IMR-90 (cell line): ENCODE measurements around the gene SERPINA10. TPM values are rescaled to one million over a fixed set of nuclear protein-coding genes. Genes with fewer than 3 reads are reported as not detected.

Source experiments
- ATAC-seq: fragments of 200-7000 bp; cut with Tn5 transposase; 2 replicates; pipeline ENCODE4 v1.9.1; 2020; ENCODE audit warnings: low read depth, mild to moderate bottlenecking, moderate library complexity
- BruUV-seq: library from RNA; stranded (reverse); fragments of 400-500 nt; replicated peaks from 2 replicates; lab custom pipeline; 2021; lab: Mats Ljungman, UMichigan
- CTCF ChIA-PET: fragments of 300-600 bp; formaldehyde crosslinking; extraction: SDS; loops from one replicate; lab custom pipeline; 2021; ENCODE audit warnings: antibody characterized with exemption; lab: Yijun Ruan, JAX
- POLR2A ChIA-PET: fragments of 300-600 bp; sonication (Branson Sonifier 250); formaldehyde crosslinking; loops from one replicate; lab custom pipeline; 2022; ENCODE audit warnings: antibody characterized with exemption; ENCODE audit not compliant: unreplicated experiment; lab: Charles Lee
- DNase-seq: peaks from one replicate; pipeline ENCODE4 v3.0.0; 2013
- H2AFZ ChIP-seq: replicated peaks from 2 replicates; pipeline ENCODE3; 2013; ENCODE audit warnings: low read length, mild to moderate bottlenecking; ENCODE audit not compliant: poor library complexity
- H2AK5ac ChIP-seq: 2 replicates; pipeline ENCODE4 v1.6.1; 2013; ENCODE audit warnings: low read depth, low read length, inconsistent platforms
- H2AK9ac ChIP-seq: replicated peaks from 2 replicates; pipeline ENCODE3; 2013; ENCODE audit warnings: mild to moderate bottlenecking, low read depth, low read length, moderate library complexity; ENCODE audit not compliant: poor library complexity
- H2BK120ac ChIP-seq: 2 replicates; pipeline ENCODE4 v1.6.1; 2013; ENCODE audit warnings: low read depth, low read length, inconsistent platforms
- H2BK15ac ChIP-seq: 3 replicates; pipeline ENCODE4 v1.6.1; 2013; ENCODE audit warnings: low read depth, low read length, inconsistent platforms
- H2BK20ac ChIP-seq: 2 replicates; pipeline ENCODE4 v1.6.1; 2013; ENCODE audit warnings: low read depth, mild to moderate bottlenecking, inconsistent platforms, low read length, moderate library complexity
- H2BK5ac ChIP-seq: 2 replicates; pipeline ENCODE4 v1.6.1; 2013; ENCODE audit warnings: mild to moderate bottlenecking, low read depth, low read length, inconsistent platforms; ENCODE audit not compliant: poor library complexity, severe bottlenecking
- H3K14ac ChIP-seq: replicated peaks from 2 replicates; pipeline ENCODE4 v1.6.1; 2013; ENCODE audit warnings: low read depth, low read length, inconsistent platforms
- H3K18ac ChIP-seq: 2 replicates; pipeline ENCODE4 v1.6.1; 2013; ENCODE audit warnings: low read depth, low read length, control low read depth
- H3K23ac ChIP-seq: 2 replicates; pipeline ENCODE4 v1.6.1; 2013; ENCODE audit warnings: low read depth, low read length, inconsistent platforms
- H3K27ac ChIP-seq: 2 replicates; pipeline ENCODE4 v1.5.1; 2013; ENCODE audit warnings: mild to moderate bottlenecking, control low read depth, low read length; ENCODE audit not compliant: insufficient read depth
- H3K27me3 ChIP-seq: 2 replicates; pipeline ENCODE4 v1.6.1; 2013; ENCODE audit warnings: low read length; ENCODE audit not compliant: control insufficient read depth, insufficient read depth
- H3K36me3 ChIP-seq: 2 replicates; pipeline ENCODE4 v1.6.1; 2013; ENCODE audit warnings: low read length, mixed read lengths; ENCODE audit not compliant: control insufficient read depth, insufficient read depth
- H3K4ac ChIP-seq: 2 replicates; pipeline ENCODE4 v1.6.1; 2013; ENCODE audit warnings: low read depth, low read length, inconsistent platforms
- H3K4me1 ChIP-seq: 2 replicates; pipeline ENCODE4 v1.6.1; 2013; ENCODE audit warnings: low read length, mixed read lengths; ENCODE audit not compliant: control insufficient read depth, insufficient read depth
- H3K4me2 ChIP-seq: 2 replicates; pipeline ENCODE4 v1.6.1; 2013; ENCODE audit warnings: low read depth, mild to moderate bottlenecking, control low read depth, low read length, moderate library complexity
- H3K4me3 ChIP-seq: 2 replicates; pipeline ENCODE4 v1.5.1; 2013; ENCODE audit warnings: low read depth, mild to moderate bottlenecking, control low read depth, low read length, moderate library complexity; ENCODE audit not compliant: insufficient read depth
- H3K56ac ChIP-seq: 2 replicates; pipeline ENCODE4 v1.6.1; 2013; ENCODE audit warnings: low read length, inconsistent platforms; ENCODE audit not compliant: insufficient read depth; ENCODE audit errors: extremely low read depth
- H3K79me1 ChIP-seq, 2 experiments: 2 replicates each; pipeline ENCODE4 v1.6.1; 2013; ENCODE audit warnings: low read length in 2 of 2, inconsistent platforms in 1 of 2, low read depth in 1 of 2
- H3K9ac ChIP-seq: 2 replicates; pipeline ENCODE4 v1.6.1; 2013; ENCODE audit warnings: low read depth, low read length, control low read depth
- H3K9me1 ChIP-seq: 2 replicates; pipeline ENCODE4 v1.6.1; 2013; ENCODE audit warnings: low read length, inconsistent platforms; ENCODE audit not compliant: insufficient read depth
- H3K9me3 ChIP-seq: 2 replicates; pipeline ENCODE4 v1.6.1; 2013; ENCODE audit warnings: low read length; ENCODE audit not compliant: control insufficient read depth, insufficient read depth
- H4K20me1 ChIP-seq: 2 replicates; pipeline ENCODE4 v1.6.1; 2013; ENCODE audit warnings: low read length, inconsistent platforms; ENCODE audit not compliant: insufficient read depth
- H4K5ac ChIP-seq: 2 replicates; pipeline ENCODE4 v1.6.1; 2013; ENCODE audit warnings: mild to moderate bottlenecking, low read depth, low read length, control low read depth
- H4K8ac ChIP-seq, 2 experiments: 2 replicates each; pipeline ENCODE4 v1.6.1; 2013; ENCODE audit warnings: low read depth in 2 of 2, low read length in 2 of 2, control low read depth in 1 of 2, inconsistent platforms in 1 of 2
- H4K91ac ChIP-seq: 2 replicates; pipeline ENCODE4 v1.6.1; 2013; ENCODE audit warnings: low read depth, low read length, inconsistent platforms; ENCODE audit not compliant: insufficient read depth
- BHLHE40 ChIP-seq: fragments of 150-350 bp; IDR thresholded peaks from 2 replicates; pipeline ENCODE4 v1.6.1; 2016; ENCODE audit warnings: mild to moderate bottlenecking, low read depth, low read length
- CEBPB ChIP-seq: IDR thresholded peaks from 2 replicates; pipeline ENCODE4 v1.6.1; 2012; ENCODE audit warnings: low read depth, low read length, improper control_type of control experiment
- CHD1 ChIP-seq: IDR thresholded peaks from 2 replicates; pipeline ENCODE4 v1.6.1; 2012; ENCODE audit warnings: low read depth, low read length, improper control_type of control experiment
- FOS ChIP-seq: fragments of 150-350 bp; IDR thresholded peaks from 2 replicates; pipeline ENCODE4 v1.6.1; 2016; ENCODE audit warnings: low read depth, low read length
- MAZ ChIP-seq: IDR thresholded peaks from 2 replicates; pipeline ENCODE4 v1.6.1; 2012; ENCODE audit warnings: low read depth, mild to moderate bottlenecking, low read length, improper control_type of control experiment, moderate library complexity, borderline replicate concordance
- MXI1 ChIP-seq: IDR thresholded peaks from 2 replicates; pipeline ENCODE4 v1.6.1; 2012; ENCODE audit warnings: low read depth, mild to moderate bottlenecking, low read length, moderate library complexity, borderline replicate concordance
- NFE2L2 ChIP-seq: fragments of 150-350 bp; IDR thresholded peaks from 2 replicates; pipeline ENCODE4 v1.6.1; 2016; ENCODE audit warnings: low read depth, mild to moderate bottlenecking, low read length
- POLR2A ChIP-seq: IDR thresholded peaks from 2 replicates; pipeline ENCODE4 v1.6.1; 2012; ENCODE audit warnings: mild to moderate bottlenecking, low read depth, low read length
- RFX5 ChIP-seq: IDR thresholded peaks from 2 replicates; pipeline ENCODE4 v1.8.0; 2012; ENCODE audit warnings: low read depth, mild to moderate bottlenecking, low read length, moderate library complexity
- SMC3 ChIP-seq: fragments of 150-350 bp; IDR thresholded peaks from 2 replicates; pipeline ENCODE4 v1.6.1; 2016; ENCODE audit warnings: low read depth, mild to moderate bottlenecking, antibody characterized with exemption, low read length, moderate library complexity
- WGBS, 2 experiments: methylation state at CpG; one replicate each; pipeline versions ENCODE4 v1.1.5 to v1.1.7; 2013; ENCODE audit warnings: missing lambda C conversion rate in 2 of 2; ENCODE audit not compliant: insufficient read length in 1 of 2; ENCODE audit errors: extremely low coverage in 2 of 2; 5-methylcytosine and 5-hydroxymethylcytosine counted together
- dilution Hi-C: fragments of 300-500 bp; cut with HindIII; formaldehyde crosslinking; loops from one replicate; pipeline ENCODE4 v1.14.3; 2018; ENCODE audit warnings: low sequenced_read_pairs; ENCODE audit not compliant: unreplicated experiment
- in situ Hi-C: fragments of 300-500 bp; cut with MboI; formaldehyde crosslinking; loops from 3 replicates; pipeline ENCODE4 v1.14.3; 2019; ENCODE audit warnings: low sequenced_read_pairs, inconsistent platforms, mixed read lengths
- intact Hi-C: fragments of 100-400 bp; cut with micrococcal nuclease; formaldehyde crosslinking; loops from 2 replicates; pipeline ENCODE4 v1.10.0; 2022
- polyA plus RNA-seq, 3 experiments: library from polyadenylated mRNA; depleted of rRNA; stranded (reverse); fragments of >200 nt; gene quantifications; 2 replicates each; pipeline ENCODE4 v1.2.3, GENCODE V29; 2012; ENCODE audit warnings: low replicate concordance in 1 of 3
- total RNA-seq: library from RNA; depleted of rRNA; stranded (reverse); fragments of >200 nt; gene quantifications from 2 replicates; pipeline ENCODE4 v1.2.3, GENCODE V29; 2012
- TF ChIP-seq, protein P1 (sequence below): conservative IDR thresholded peaks from 2 replicates; pipeline ENCODE4 v1.5.1; 2012; ENCODE audit warnings: mild to moderate bottlenecking, low read depth, low read length, improper control_type of control experiment
- TF ChIP-seq, protein P2 (sequence below): fragments of 150-350 bp; IDR thresholded peaks from 2 replicates; pipeline ENCODE4 v1.6.1; 2017; ENCODE audit warnings: mild to moderate bottlenecking, antibody characterized with exemption, low read length, low read depth

Gene SERPINA10
- total and polyA plus RNA-seq, 2 of the 4 experiments (the other 2 are of a cell fraction), result not detected

DNA sequence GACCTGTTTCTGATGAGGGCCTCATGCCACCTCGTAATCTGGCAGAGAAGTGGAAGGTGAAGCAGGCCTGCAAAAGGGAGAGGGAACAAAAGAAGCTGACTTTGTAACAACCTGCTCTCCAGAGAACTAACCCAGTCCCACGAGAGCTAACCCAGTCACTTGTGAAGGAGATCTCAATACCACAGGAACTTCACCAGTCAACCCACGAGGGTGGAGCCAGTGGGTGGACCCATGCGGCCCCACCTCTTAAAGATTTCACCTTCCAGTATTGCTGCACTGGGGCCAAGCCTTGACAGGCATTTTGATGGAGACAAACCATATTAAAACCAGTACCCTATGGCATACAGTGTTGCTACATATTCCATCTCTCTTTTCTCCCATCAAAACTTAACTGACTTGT, 55.1 kb downstream of the SERPINA10 start:
- no peak overlapping the region for H3K14ac ChIP-seq
- no peak overlapping the region for H2AK5ac ChIP-seq
- H3K27me3 ChIP-seq, result no peaks in the 10 kb centered on the region
- intact Hi-C loops, result no loop called here
- TF ChIP-seq, protein P1, sequence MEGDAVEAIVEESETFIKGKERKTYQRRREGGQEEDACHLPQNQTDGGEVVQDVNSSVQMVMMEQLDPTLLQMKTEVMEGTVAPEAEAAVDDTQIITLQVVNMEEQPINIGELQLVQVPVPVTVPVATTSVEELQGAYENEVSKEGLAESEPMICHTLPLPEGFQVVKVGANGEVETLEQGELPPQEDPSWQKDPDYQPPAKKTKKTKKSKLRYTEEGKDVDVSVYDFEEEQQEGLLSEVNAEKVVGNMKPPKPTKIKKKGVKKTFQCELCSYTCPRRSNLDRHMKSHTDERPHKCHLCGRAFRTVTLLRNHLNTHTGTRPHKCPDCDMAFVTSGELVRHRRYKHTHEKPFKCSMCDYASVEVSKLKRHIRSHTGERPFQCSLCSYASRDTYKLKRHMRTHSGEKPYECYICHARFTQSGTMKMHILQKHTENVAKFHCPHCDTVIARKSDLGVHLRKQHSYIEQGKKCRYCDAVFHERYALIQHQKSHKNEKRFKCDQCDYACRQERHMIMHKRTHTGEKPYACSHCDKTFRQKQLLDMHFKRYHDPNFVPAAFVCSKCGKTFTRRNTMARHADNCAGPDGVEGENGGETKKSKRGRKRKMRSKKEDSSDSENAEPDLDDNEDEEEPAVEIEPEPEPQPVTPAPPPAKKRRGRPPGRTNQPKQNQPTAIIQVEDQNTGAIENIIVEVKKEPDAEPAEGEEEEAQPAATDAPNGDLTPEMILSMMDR, result no peak
- TF ChIP-seq BHLHE40 (no peak), NFE2L2 (no peak), FOS (no peak), SMC3 (no peak), CEBPB (no peak), RFX5 (no peak), MAZ (no peak), MXI1 (no peak), POLR2A (no peak), CHD1 (no peak)
- TF ChIP-seq, protein P2, sequence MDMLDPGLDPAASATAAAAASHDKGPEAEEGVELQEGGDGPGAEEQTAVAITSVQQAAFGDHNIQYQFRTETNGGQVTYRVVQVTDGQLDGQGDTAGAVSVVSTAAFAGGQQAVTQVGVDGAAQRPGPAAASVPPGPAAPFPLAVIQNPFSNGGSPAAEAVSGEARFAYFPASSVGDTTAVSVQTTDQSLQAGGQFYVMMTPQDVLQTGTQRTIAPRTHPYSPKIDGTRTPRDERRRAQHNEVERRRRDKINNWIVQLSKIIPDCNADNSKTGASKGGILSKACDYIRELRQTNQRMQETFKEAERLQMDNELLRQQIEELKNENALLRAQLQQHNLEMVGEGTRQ, result no peak
- WGBS, 2 experiments, result no CpG with 5 or more reads among the region's 4 CpGs
- no peak overlapping the region for H2BK120ac ChIP-seq
- H2BK5ac ChIP-seq, result no peak overlapping the region
- POLR2A ChIA-PET, result no interaction called here
- CTCF ChIA-PET, result no interaction called here
- no peak overlapping the region for H3K4me2 ChIP-seq
- no TSS peak for BruUV-seq
- H2BK20ac ChIP-seq, result no peak overlapping the region
- no peak overlapping the region for H3K18ac ChIP-seq
- H3K27ac ChIP-seq, result no peak overlapping the region
- no peak overlapping the region for H4K8ac ChIP-seq
- no peak overlapping the region for H4K5ac ChIP-seq
- H3K56ac ChIP-seq, result no peak overlapping the region
- no peaks in the 10 kb centered on the region for H3K36me3 ChIP-seq
- H3K9me3 ChIP-seq, result no peaks in the 10 kb centered on the region
- in situ Hi-C loops, result no loop called here
- no peak for DNase-seq
- no peaks in the 10 kb centered on the region for H3K9me1 ChIP-seq
- no peaks in the 10 kb centered on the region for H3K4me1 ChIP-seq
- no peak overlapping the region for H3K4me3 ChIP-seq
- H2BK15ac ChIP-seq, result no peak overlapping the region
- no peaks in the 10 kb centered on the region for H3K79me1 ChIP-seq
- no peak overlapping the region for H3K23ac ChIP-seq
- no peak overlapping the region for H2AFZ ChIP-seq
- ATAC-seq, result no peak
- H2AK9ac ChIP-seq, result no peak overlapping the region
- dilution Hi-C loops, result no loop called here
- H4K20me1 ChIP-seq, result no peaks in the 10 kb centered on the region
- H3K9ac ChIP-seq, result no peak overlapping the region
- H3K4ac ChIP-seq, result no peak overlapping the region
- H4K91ac ChIP-seq, result no peak overlapping the region
